GM18498 (cell line): ENCODE data around the gene MDK.
"Not testable (repeated sequence)": the region's sequence is repeated elsewhere in the genome, so short reads cannot be mapped to it uniquely, and the experiment has no call there.

ENCODE experiments used
- ATAC-seq: cut with Tn5 transposase; IDR thresholded peaks from one replicate; pipeline ENCODE4 v1.9.1; 2021; ENCODE audit warnings: mild to moderate bottlenecking, moderate library complexity; ENCODE audit not compliant: unreplicated experiment

The MDK gene

GRCh38 chr11:46367244-46367915, 14.1 kb upstream of the MDK start:
- no peak for ATAC-seq

GRCh38 chr11:46367916-46368267, 13.6 kb upstream of the MDK start:
- ATAC-seq = no peak

- ATAC-seq = peak; percentile 52
Measured at GRCh38 chr11:46369458-46370152, 11.9 kb upstream of the MDK start.

GRCh38 chr11:46370253-46370652, 11.2 kb upstream of the MDK start:
- no peak for ATAC-seq

- not testable (repeated sequence) for ATAC-seq
Measured at GRCh38 chr11:46371262-46371661, 10.2 kb upstream of the MDK start.

- ATAC-seq = no peak
Measured at GRCh38 chr11:46372086-46372485, 9.4 kb upstream of the MDK start.

GRCh38 chr11:46372501-46372900, 9.0 kb upstream of the MDK start:
- not testable (repeated sequence) for ATAC-seq

GRCh38 chr11:46373787-46374740, 7.4 kb upstream of the MDK start:
- no peak for ATAC-seq

GRCh38 chr11:46374815-46375214, 6.7 kb upstream of the MDK start:
- no peak for ATAC-seq

- ATAC-seq = no peak
Measured at GRCh38 chr11:46375392-46376101, 5.9 kb upstream of the MDK start.

- ATAC-seq = no peak
Measured at GRCh38 chr11:46376258-46377050, 5.0 kb upstream of the MDK start.

- ATAC-seq = no peak
Measured at GRCh38 chr11:46377290-46377689, 4.2 kb upstream of the MDK start.

- no peak for ATAC-seq
Measured at GRCh38 chr11:46377831-46378230, 3.6 kb upstream of the MDK start.

- ATAC-seq = no peak
Measured at GRCh38 chr11:46378296-46378695, 3.2 kb upstream of the MDK start.

- no peak for ATAC-seq
Measured at GRCh38 chr11:46378811-46379481, 2.5 kb upstream of the MDK start.

- ATAC-seq = not testable (repeated sequence)
Measured at GRCh38 chr11:46379482-46380293, 1.8 kb upstream of the MDK start.

GRCh38 chr11:46380340-46381047, 975 bp upstream of the MDK start:
- no peak for ATAC-seq
